NCI-H1092 (cell line): ENCODE data around the gene BCOR.

Experiments
- DNase-seq: peaks from one replicate; lab custom pipeline; 2025; lab: John Stamatoyannopoulos, UW

The BCOR gene

DNA sequence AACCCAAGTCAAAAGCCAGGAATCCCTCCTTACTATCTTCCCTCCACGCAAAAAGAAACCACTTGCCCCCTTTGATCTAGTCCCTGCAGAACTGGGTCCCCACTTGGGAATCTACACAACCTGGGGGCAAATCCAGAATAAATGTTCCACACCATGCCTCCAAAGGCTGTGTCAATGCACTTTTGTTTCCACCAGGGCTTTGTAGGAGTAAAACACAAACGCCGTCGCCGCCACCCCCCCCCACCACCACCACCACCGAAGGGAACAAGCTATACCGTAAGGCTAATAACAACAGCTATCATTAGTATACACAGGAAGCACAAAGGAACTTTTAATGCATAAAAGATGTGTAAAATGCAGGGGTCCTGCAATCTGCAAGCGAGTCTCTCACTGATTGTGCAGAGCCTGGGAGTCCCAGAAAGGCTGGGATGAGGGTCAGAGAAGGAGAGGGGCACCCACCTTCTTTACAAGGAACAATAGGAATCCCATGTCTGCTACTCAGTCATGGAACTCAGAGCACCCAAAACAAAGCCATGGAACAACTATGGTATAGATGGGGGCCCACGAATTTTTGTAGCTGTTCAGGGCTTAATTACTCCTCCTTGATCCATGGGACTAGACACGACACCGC lies 13.2 kb downstream of the BCOR start:
- no peak for DNase-seq

DNA sequence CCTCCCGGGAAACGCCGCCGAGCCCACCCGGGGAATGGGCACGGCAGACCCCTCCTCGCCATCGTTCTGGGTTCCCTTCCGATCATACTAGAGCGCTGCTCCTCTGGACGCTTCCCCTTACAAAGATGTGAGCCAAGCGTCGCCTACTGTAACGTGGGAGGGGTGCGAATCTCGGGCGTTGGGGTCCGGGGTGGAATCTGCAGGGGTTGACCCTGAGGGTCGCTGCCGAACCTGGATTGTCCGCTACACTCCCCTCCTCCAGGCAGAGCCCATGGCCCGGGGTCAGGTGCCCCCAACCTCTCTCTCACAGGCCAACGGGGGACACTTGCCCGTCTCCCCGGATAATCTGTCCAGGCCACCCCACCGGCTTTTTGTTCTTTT lies 13.8 kb downstream of the BCOR start:
- no peak for DNase-seq

DNA sequence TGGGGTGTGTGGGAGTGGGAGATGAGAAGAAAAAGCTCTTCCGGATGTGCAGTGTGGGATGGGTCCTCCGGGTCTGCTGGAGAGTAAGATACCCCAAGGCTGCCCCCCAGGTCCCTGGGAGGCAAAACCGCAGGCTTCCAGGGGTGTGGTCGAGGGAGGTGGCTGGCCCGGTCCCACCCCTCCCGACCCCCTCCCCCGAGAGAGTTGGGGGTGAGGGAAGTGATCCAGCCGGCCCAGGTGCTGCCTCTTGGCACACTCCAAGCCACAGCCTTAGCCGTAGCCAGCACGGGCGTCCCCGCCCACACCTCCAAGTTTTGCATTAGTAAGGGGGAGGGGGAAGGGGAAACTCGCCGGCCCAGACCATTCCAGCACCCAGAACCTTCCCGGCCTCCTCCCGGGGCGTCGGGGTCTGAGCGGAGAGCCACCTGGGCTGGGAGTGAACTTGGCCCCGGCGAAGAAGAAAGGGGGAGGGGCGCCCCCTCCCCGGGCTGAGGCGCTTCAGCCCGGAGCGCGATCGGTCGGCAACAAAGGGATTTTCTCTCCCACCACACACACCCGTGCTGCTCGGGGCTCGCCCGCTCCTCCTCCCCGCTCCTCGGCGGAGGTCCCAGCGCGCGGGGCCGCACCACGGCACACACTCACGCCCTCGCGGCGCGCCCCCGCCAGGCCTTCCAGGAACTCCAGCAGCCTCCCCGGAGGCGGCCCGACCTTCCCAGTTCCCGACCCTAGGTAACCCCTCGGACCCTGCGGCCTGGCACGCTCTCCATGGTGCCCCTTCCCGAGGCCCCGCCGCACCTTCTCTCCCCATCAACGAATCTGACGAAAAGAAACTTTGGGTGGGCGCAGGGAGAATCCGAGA lies 14.4 kb downstream of the BCOR start:
- DNase-seq, result no peak

DNA sequence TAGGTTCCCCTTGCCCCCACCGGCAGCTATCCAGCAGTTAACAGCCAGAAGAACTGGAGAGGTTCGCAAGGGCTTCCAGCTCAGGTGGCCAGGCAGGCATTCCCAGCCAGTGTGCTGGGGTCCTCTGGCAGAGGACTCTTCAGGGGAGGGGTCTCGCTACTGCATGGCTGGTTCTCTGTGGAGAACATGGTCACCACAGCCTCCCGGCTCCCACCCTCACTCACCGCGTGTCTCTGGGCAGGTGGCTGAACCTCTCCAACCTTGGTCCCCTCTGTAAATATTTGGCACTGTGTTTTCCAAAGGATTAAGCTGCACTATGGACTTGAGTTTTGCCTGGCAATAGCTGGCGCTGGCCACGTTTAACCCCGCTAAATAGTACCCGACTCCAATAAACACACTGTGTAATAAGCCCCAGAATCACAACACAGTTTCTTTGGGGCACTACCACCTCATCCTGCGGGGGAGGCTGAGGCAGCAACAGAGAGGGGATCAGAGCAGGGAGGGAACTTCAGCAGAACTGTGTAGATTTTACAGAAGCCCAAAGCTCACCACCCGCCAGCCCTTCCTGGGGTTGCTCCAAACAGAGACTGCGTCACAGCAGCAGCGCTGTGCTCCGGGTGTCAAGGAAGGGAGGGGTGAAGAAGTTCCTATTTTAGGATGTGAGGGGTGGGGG lies 15.2 kb downstream of the BCOR start:
- no peak for DNase-seq

DNA sequence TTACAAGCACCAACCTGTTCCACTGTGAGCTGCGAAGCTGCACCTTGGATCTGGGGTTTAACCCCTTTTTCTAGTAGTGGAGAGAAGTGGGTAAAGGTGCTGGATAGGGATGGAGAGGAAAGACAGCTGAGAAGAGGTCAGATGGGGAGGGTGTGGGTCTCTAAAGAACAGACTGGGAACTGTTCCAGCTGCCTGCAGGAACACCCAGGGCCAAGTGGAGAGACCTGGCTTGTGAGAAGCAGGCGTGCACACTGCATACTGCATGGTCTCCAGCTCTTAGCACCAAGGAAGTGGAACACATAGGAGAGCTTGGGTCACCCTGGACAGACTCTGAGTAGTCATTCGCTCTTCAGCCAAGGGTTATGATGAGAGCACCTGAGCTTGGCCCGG lies 16.1 kb downstream of the BCOR start:
- peak; percentile 44 for DNase-seq

GRCh38 chrX:40080894-40081678 lies 16.7 kb downstream of the BCOR start:
- DNase-seq, result no peak

DNA sequence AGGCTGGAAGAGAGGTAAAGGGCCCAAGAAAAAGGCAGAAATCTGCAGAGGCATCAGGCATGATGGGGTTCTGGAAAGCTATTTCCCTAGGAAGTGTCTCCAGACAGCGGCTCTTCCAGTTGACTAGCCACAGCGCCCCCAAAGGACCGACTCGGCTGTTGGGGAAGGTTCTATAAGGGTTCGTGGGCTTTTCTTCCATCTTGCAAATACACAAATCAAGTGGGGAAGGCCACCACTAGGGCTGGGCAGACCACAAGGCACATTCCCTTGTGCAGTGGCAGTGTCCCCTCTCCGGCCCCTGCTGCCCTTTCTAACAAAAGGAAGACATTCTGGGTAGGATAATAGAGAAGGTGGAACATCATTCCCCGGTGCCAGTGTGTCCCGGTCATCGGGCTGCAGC lies 18.2 kb downstream of the BCOR start:
- no peak for DNase-seq

DNA sequence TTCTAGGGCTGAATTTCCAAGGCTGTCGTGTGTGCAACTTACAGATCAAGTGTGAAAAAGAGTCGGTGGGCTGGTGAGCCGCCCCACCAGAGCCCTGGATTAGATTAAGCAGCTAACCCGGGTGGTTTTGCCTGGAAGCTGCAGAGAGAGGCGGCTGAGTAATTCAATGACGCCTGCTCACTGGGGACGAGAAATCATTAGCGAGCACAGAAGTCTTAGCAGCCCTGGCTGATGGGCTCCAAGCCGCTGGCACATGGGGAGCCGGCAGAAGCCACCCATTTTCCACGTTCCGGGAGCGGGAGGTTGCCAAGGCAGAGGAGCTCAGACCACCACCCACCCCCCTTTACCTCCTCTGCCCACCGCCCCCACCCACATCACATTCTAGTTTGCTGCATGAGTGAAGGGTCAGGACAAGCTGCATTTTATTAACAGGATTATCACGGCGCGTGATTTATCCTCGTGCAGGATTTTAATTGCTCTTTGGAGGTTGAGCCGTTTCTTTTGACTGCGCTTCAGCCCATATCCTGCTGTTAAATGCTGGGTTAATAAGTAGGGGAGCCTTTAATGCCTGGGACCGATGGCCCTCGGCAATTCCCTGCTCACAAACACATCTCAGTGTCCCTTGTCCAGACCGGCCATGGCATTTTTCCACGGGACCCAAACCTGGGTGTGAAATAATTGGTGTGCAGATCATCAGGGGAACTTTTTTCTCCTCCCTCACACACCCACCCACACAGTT lies 19.1 kb downstream of the BCOR start:
- DNase-seq, result no peak

- no peak for DNase-seq
Observed at GRCh38 chrX:40077906-40078305, 19.9 kb downstream of the BCOR start.

GRCh38 chrX:40076750-40077575 lies 20.8 kb downstream of the BCOR start:
- DNase-seq, result no peak

- DNase-seq, result no peak
Observed at GRCh38 chrX:40074959-40075332, 22.8 kb downstream of the BCOR start.

- no peak for DNase-seq
Observed at GRCh38 chrX:40074080-40074958, 23.4 kb downstream of the BCOR start.

GRCh38 chrX:40073439-40074054 lies 24.2 kb downstream of the BCOR start:
- no peak for DNase-seq

GRCh38 chrX:40072246-40072645 lies 25.5 kb downstream of the BCOR start:
- no peak for DNase-seq

DNA sequence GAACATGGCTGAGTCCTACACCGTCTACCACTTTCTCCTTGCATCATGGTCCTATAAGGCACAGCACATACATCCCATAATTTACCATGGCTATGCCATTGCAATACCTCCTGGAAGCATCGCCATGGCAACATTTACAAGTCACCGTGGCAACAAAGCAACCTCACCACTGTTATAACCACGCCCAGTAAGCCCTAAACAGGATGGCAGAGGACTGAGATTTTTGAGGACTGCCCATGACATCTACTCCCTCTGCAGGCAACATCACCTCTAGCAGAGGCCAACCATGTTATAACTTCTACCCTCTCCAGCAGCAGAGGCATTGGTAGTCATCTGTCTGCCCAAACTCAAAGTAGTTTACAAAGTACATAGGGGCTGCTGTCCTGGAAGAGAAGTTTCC lies 29.7 kb downstream of the BCOR start:
- DNase-seq, result no peak

DNA sequence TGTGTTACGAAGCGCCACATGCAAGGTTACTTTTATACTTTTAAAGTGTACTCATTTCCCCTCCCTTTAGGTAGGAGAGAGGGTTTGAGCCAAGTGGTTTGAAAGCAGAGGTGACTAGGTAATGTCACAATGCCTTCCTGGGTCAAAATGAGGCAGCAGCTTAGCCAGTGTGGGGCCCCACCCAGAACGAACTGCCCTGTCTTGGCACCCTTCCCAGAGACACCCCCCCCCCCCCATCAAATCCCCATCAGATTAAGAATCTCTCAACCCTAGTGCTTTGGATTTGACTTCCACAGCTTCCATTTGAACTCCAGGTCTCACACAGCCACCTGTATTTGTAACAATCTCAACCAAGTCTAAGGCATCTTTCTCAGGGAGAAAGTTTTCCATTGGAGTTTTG lies 31.1 kb downstream of the BCOR start:
- no peak for DNase-seq

DNA sequence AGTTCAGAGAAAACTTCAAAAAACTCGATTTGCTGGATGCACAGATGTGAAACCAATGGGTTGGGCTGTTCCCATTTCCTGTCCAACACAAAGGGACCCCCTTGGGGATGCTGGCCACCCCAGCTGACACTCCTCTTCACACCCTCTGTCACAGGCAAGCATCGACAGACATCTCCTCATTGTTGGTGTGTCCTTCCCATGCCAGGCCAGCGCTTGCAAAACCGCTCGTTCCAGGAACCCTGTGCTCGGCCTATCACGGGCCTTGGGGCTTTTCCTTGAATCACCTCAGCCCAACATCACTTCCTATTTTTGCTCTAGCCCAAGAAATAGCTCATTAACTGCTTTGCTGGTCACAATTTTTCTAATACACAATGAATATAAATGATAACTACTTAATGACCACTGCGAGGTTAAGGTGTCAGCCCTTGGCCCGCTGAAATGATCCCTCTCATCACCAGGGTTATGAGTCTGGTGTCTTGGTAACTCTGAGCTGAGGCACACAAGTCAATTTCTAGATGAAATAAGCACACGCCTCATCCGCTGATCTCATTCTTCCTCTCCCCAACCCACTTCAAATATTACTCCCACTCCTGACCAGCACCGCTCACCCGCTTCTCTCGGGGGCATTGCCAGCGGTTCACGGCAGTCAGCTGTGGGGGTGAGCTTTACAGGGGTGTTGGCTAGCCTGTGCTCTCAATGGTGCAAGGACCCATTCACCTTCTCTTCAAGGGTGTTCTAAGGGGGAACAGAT lies 32.3 kb downstream of the BCOR start:
- no peak for DNase-seq

DNA sequence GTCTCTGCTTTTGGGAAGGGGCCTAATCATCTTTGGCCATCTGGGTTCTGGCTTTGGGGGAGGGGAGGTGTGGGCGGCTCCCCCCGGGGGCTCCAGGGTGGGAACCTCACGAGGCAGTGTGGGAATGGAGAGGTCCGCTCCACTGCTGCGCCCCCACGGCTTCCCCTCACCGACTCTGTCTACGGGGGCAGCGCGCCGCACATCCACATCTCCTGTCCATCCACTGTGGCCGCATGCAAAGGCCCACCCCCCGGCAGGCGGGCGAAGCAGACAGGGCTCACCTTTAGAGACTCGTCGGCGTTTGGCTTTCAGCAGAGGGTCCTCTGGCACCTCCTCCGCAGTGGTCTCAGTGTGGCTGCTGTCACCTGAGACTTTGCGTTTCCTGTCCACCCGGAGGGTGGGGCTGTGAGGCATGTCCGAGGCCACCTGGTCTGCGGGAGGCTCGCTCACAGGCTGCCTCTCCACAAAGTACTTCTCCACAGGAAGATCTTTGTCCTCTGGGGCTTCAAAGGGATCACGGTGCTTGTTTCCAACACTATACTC lies 33.6 kb downstream of the BCOR start:
- no peak for DNase-seq
